ENCODE data around the gene PTPRN2.
"Not testable (repeated sequence)": the region's sequence is repeated elsewhere in the genome, so short reads cannot be mapped to it uniquely, and the experiment has no call there.

GRCh38 chr7:158385496-158386354, 201.9 kb downstream of the PTPRN2 start:
- TF ChIP-seq CTCF (IDR thresholded peaks at IDR 0.05); ZFX (IDR thresholded peaks at IDR 0.05; ENCODE audit: borderline replicate concordance): not testable (repeated sequence)
